CD4-positive, alpha-beta memory T cell (primary cell): Measurements from ENCODE around the gene RNF186. TPM values are rescaled to one million over a fixed set of nuclear protein-coding genes. Genes with fewer than 3 reads are reported as not detected.

ENCODE experiments used
- CTCF ChIA-PET: fragments of 350-600 bp; sonication (Branson Sonifier 250); formaldehyde crosslinking; loops from one replicate; lab custom pipeline; 2021; ENCODE audit warnings: inconsistent platforms; ENCODE audit not compliant: partially characterized antibody; lab: Charles Lee
- POLR2A ChIA-PET: fragments of 350-600 bp; sonication (Branson Sonifier 250); formaldehyde crosslinking; loops from one replicate; lab custom pipeline; 2021; ENCODE audit not compliant: partially characterized antibody; lab: Charles Lee
- DNase-seq, 5 donors: peaks; one replicate each; pipeline versions ENCODE4 v3.0.0 to v3.0.0-alpha.2; 2020 to 2022; ENCODE audit warnings: mixed read lengths in 1 of 5
- H3K27ac ChIP-seq: one replicate; pipeline ENCODE4 v1.7.0; 2013; ENCODE audit warnings: low read depth, low read length
- H3K27me3 ChIP-seq: 2 replicates; pipeline ENCODE4 v1.7.0; 2013; ENCODE audit warnings: mild to moderate bottlenecking, low read length, moderate library complexity; ENCODE audit not compliant: insufficient read depth
- H3K36me3 ChIP-seq: 2 replicates; pipeline ENCODE4 v1.7.0; 2013; ENCODE audit warnings: mild to moderate bottlenecking, low read length, moderate library complexity; ENCODE audit not compliant: insufficient read depth
- H3K4me1 ChIP-seq: 2 replicates; pipeline ENCODE4 v1.7.0; 2013; ENCODE audit warnings: mild to moderate bottlenecking, low read length, moderate library complexity; ENCODE audit not compliant: insufficient read depth
- H3K4me3 ChIP-seq, 2 donors: one replicate each; pipeline ENCODE4 v1.7.0; 2013; ENCODE audit warnings: low read length in 2 of 2, mild to moderate bottlenecking in 1 of 2
- H3K9me3 ChIP-seq, 2 donors: one replicate each; pipeline ENCODE4 v1.7.0; 2013; ENCODE audit warnings: low read length in 2 of 2, control low read depth in 1 of 2; ENCODE audit not compliant: control insufficient read depth in 1 of 2
- H3K27ac Mint-ChIP-seq, 7 donors: one replicate each; pipeline ENCODE4 v1.8.0; 2020 to 2021; ENCODE audit warnings: mixed read lengths in 7 of 7, mild to moderate bottlenecking in 6 of 7, inconsistent platforms in 3 of 7, moderate library complexity in 3 of 7
- H3K27me3 Mint-ChIP-seq, 2 donors: one replicate each; pipeline ENCODE4 v1.8.0; 2020 to 2021; ENCODE audit warnings: mixed read lengths in 2 of 2
- H3K36me3 Mint-ChIP-seq, 2 donors: one replicate each; pipeline ENCODE4 v1.8.0; 2020 to 2021; ENCODE audit warnings: mixed read lengths in 2 of 2, inconsistent platforms in 1 of 2, mild to moderate bottlenecking in 1 of 2
- H3K4me1 Mint-ChIP-seq, 4 donors: one replicate each; pipeline ENCODE4 v1.8.0; 2020 to 2021; ENCODE audit warnings: mixed read lengths in 4 of 4, mild to moderate bottlenecking in 1 of 4
- H3K4me3 Mint-ChIP-seq, 8 donors: one replicate each; pipeline ENCODE4 v1.8.0; 2020 to 2021; ENCODE audit warnings: mixed read lengths in 8 of 8, mild to moderate bottlenecking in 7 of 8, moderate library complexity in 6 of 8, inconsistent platforms in 3 of 8
- H3K9me3 Mint-ChIP-seq, 8 donors: one replicate each; pipeline ENCODE4 v1.8.0; 2020 to 2021; ENCODE audit warnings: mixed read lengths in 8 of 8, mild to moderate bottlenecking in 5 of 8, inconsistent platforms in 3 of 8, moderate library complexity in 1 of 8
- intact Hi-C: fragments of 100-400 bp; cut with micrococcal nuclease; formaldehyde crosslinking; loops from one replicate; pipeline ENCODE4 v1.15.1; 2023
- polyA plus RNA-seq, 2 donors: library from polyadenylated mRNA; unstranded; fragments of 300-500 nt; fragmentation: Illumina TruSeq; gene quantifications; one replicate each; pipeline ENCODE4 v1.2.3, GENCODE V29; 2021
- total RNA-seq, 2 experiments: library from RNA; stranded (reverse); gene quantifications; one replicate each; pipeline ENCODE4 v1.2.3, GENCODE V29; 2021

Gene RNF186
- total and polyA plus RNA-seq, 4 experiments from 2014 or later: not detected

GRCh38 chr1:19785660-19786059, 29.4 kb downstream of the RNF186 start:
- DNase-seq: no peak
- Histone ChIP-seq H3K4me3 (no peak overlapping the region), H3K9me3 (no peaks in the 10 kb centered on the region), H3K27ac (no peak overlapping the region), H3K27me3 (no peaks in the 10 kb centered on the region), H3K4me1 (peaks cover 8% of the 10 kb centered on the region), H3K36me3 (peaks cover 15% of the 10 kb centered on the region)
- H3K4me1 Mint-ChIP-seq: peaks cover 7 to 13% (median 9%) of the 10 kb centered on the region in 4 donors
- no peaks in the 10 kb centered on the region for H3K9me3 Mint-ChIP-seq
- peaks cover 47 to 60% of the 10 kb centered on the region in 2 donors for H3K36me3 Mint-ChIP-seq
- POLR2A ChIA-PET: no interaction called here
- no peak overlapping the region for H3K4me3 Mint-ChIP-seq
- H3K27me3 Mint-ChIP-seq: no peaks in the 10 kb centered on the region
- H3K27ac Mint-ChIP-seq: no peak overlapping the region
- intact Hi-C loops: no loop called here
- CTCF ChIA-PET: no interaction called here

- H3K27ac ChIP-seq: no peak overlapping the region
- CTCF ChIA-PET: no interaction called here
- H3K27me3 ChIP-seq: no peaks in the 10 kb centered on the region
- intact Hi-C loops: no loop called here
- no peak for DNase-seq
- Mint-ChIP-seq H3K36me3 (peaks cover 64 to 78% of the 10 kb centered on the region in 2 donors), H3K4me3 (no peak overlapping the region), H3K9me3 (no peaks in the 10 kb centered on the region), H3K27ac (no peak overlapping the region), H3K4me1 (peaks cover 0 to 6% (median 0%) of the 10 kb centered on the region in 4 donors), H3K27me3 (no peaks in the 10 kb centered on the region)
- peaks cover 25% of the 10 kb centered on the region for H3K36me3 ChIP-seq
- H3K4me3 ChIP-seq: no peak overlapping the region
- H3K9me3 ChIP-seq: no peaks in the 10 kb centered on the region
- POLR2A ChIA-PET: no interaction called here
- H3K4me1 ChIP-seq: no peaks in the 10 kb centered on the region
These were observed 34.7 kb downstream of the RNF186 start for GRCh38 chr1:19780267-19780877.

GRCh38 chr1:19776933-19777332, 38.1 kb downstream of the RNF186 start:
- Histone ChIP-seq H3K4me1 (no peaks in the 10 kb centered on the region), H3K9me3 (no peaks in the 10 kb centered on the region), H3K36me3 (peaks cover 29% of the 10 kb centered on the region), H3K27ac (no peak overlapping the region), H3K27me3 (no peaks in the 10 kb centered on the region), H3K4me3 (no peak overlapping the region)
- intact Hi-C loops: no loop called here
- Mint-ChIP-seq H3K9me3 (no peaks in the 10 kb centered on the region), H3K4me3 (no peak overlapping the region), H3K36me3 (peaks cover 56 to 73% of the 10 kb centered on the region in 2 donors), H3K27me3 (no peaks in the 10 kb centered on the region), H3K4me1 (peaks cover 0 to 6% (median 0%) of the 10 kb centered on the region in 4 donors), H3K27ac (no peak overlapping the region)
- ChIA-PET POLR2A (no interaction called here), CTCF (interaction anchor here (0.7 kb wide), 1 partner anchor 467 kb away, joined by 3 read pairs; no protein-coding TSS in a partner anchor)
- no peak for DNase-seq

- Histone ChIP-seq H3K4me3 (no peak overlapping the region), H3K27ac (no peak overlapping the region), H3K9me3 (no peaks in the 10 kb centered on the region), H3K27me3 (no peaks in the 10 kb centered on the region), H3K36me3 (peaks cover 29% of the 10 kb centered on the region), H3K4me1 (no peaks in the 10 kb centered on the region)
- H3K36me3 Mint-ChIP-seq: peaks cover 54 to 74% of the 10 kb centered on the region in 2 donors
- intact Hi-C loops: no loop called here
- POLR2A ChIA-PET: no interaction called here
- peaks cover 0 to 6% (median 0%) of the 10 kb centered on the region in 4 donors for H3K4me1 Mint-ChIP-seq
- H3K27ac Mint-ChIP-seq: no peak overlapping the region
- CTCF ChIA-PET: no interaction called here
- H3K4me3 Mint-ChIP-seq: no peak overlapping the region
- no peaks in the 10 kb centered on the region for H3K27me3 Mint-ChIP-seq
- no peaks in the 10 kb centered on the region for H3K9me3 Mint-ChIP-seq
- no peak for DNase-seq
These were observed 38.8 kb downstream of the RNF186 start for GRCh38 chr1:19776287-19776686.

GRCh38 chr1:19775831-19776230, 39.3 kb downstream of the RNF186 start:
- Mint-ChIP-seq H3K27ac (no peak overlapping the region), H3K36me3 (peaks cover 57 to 77% of the 10 kb centered on the region in 2 donors), H3K4me3 (no peak overlapping the region), H3K4me1 (peaks cover 0 to 6% (median 0%) of the 10 kb centered on the region in 4 donors), H3K9me3 (no peaks in the 10 kb centered on the region), H3K27me3 (no peaks in the 10 kb centered on the region)
- ChIA-PET CTCF (no interaction called here), POLR2A (no interaction called here)
- no peak for DNase-seq
- Histone ChIP-seq H3K4me1 (no peaks in the 10 kb centered on the region), H3K4me3 (no peak overlapping the region), H3K27me3 (no peaks in the 10 kb centered on the region), H3K27ac (no peak overlapping the region), H3K36me3 (peaks cover 29% of the 10 kb centered on the region), H3K9me3 (no peaks in the 10 kb centered on the region)
- intact Hi-C loops: no loop called here

GRCh38 chr1:19775317-19775716, 39.8 kb downstream of the RNF186 start:
- intact Hi-C loops: no loop called here
- CTCF ChIA-PET: no interaction called here

GRCh38 chr1:19774180-19774785, 40.8 kb downstream of the RNF186 start:
- H3K36me3 ChIP-seq: peaks cover 15% of the 10 kb centered on the region
- H3K4me3 ChIP-seq: no peak overlapping the region
- no peak for DNase-seq
- peak overlapping the region in 2 of 7 donors; percentile 4 to 53 for H3K27ac Mint-ChIP-seq
- H3K27me3 ChIP-seq: no peaks in the 10 kb centered on the region
- no peaks in the 10 kb centered on the region for H3K4me1 ChIP-seq
- CTCF ChIA-PET: interaction anchor here (1.5 kb wide), 1 partner anchor 13 kb away, joined by 4 read pairs; no protein-coding TSS in a partner anchor
- H3K27ac ChIP-seq: no peak overlapping the region
- peaks cover 56 to 75% of the 10 kb centered on the region in 2 donors for H3K36me3 Mint-ChIP-seq
- H3K9me3 ChIP-seq: no peaks in the 10 kb centered on the region
- intact Hi-C loops: no loop called here
- H3K27me3 Mint-ChIP-seq: no peaks in the 10 kb centered on the region
- peaks cover 0 to 6% (median 0%) of the 10 kb centered on the region in 4 donors for H3K4me1 Mint-ChIP-seq
- POLR2A ChIA-PET: no interaction called here
- H3K9me3 Mint-ChIP-seq: no peaks in the 10 kb centered on the region
- H3K4me3 Mint-ChIP-seq: no peak overlapping the region

More at GRCh38 chr1:19775317-19775716, 39.8 kb downstream of the RNF186 start:
- Mint-ChIP-seq H3K36me3 (peaks cover 57 to 77% of the 10 kb centered on the region in 2 donors), H3K27ac (no peak overlapping the region), H3K4me1 (peaks cover 0 to 6% (median 0%) of the 10 kb centered on the region in 4 donors), H3K27me3 (no peaks in the 10 kb centered on the region), H3K4me3 (no peak overlapping the region), H3K9me3 (no peaks in the 10 kb centered on the region)
- Histone ChIP-seq H3K36me3 (peaks cover 25% of the 10 kb centered on the region), H3K27ac (no peak overlapping the region), H3K27me3 (no peaks in the 10 kb centered on the region), H3K4me3 (no peak overlapping the region), H3K4me1 (no peaks in the 10 kb centered on the region), H3K9me3 (no peaks in the 10 kb centered on the region)
- no peak for DNase-seq
- POLR2A ChIA-PET: no interaction called here
